BLaER1 treated with 17β-estradiol and CSF1 and Interleukin-3, amounts not matched to agents 10 nM and 100 nM (cell line): ENCODE measurements around the gene MAX.

Experiments
- H3K27ac ChIP-seq, 11 experiments: shearing (Covaris generic); formaldehyde crosslinking; 2 replicates each; pipeline ENCODE4 v1.8.1; 2022
- H3K27me3 ChIP-seq, 11 experiments: shearing (Covaris generic); formaldehyde crosslinking; 2 replicates each; pipeline ENCODE4 v1.8.1; 2022
- H3K36me3 ChIP-seq, 11 experiments: shearing (Covaris generic); formaldehyde crosslinking; 2 replicates each; pipeline ENCODE4 v1.8.1; 2022
- H3K4me1 ChIP-seq, 10 experiments: shearing (Covaris generic); formaldehyde crosslinking; 2 replicates each; pipeline ENCODE4 v1.8.1; 2022
- H3K4me2 ChIP-seq, 11 experiments: shearing (Covaris generic); formaldehyde crosslinking; 2 replicates each; pipeline ENCODE4 v1.8.1; 2022
- H3K4me3 ChIP-seq, 10 experiments: shearing (Covaris generic); formaldehyde crosslinking; 2 replicates each; pipeline ENCODE4 v1.8.1; 2022
- H3K9ac ChIP-seq, 11 experiments: shearing (Covaris generic); formaldehyde crosslinking; 2 replicates each; pipeline ENCODE4 v1.8.1; 2022
- H3K9me3 ChIP-seq, 11 experiments: shearing (Covaris generic); formaldehyde crosslinking; replicated peaks in 1 of 11; 2 replicates each; pipeline ENCODE4 v1.8.1; 2022
- H4K20me1 ChIP-seq, 11 experiments: shearing (Covaris generic); formaldehyde crosslinking; 2 replicates each; pipeline ENCODE4 v1.8.1; 2022
- Cebpa-rat ChIP-seq, 11 experiments: shearing (Covaris generic); IDR thresholded peaks; 2 replicates each; pipeline ENCODE4 v1.8.1; 2022

MAX gene

DNA sequence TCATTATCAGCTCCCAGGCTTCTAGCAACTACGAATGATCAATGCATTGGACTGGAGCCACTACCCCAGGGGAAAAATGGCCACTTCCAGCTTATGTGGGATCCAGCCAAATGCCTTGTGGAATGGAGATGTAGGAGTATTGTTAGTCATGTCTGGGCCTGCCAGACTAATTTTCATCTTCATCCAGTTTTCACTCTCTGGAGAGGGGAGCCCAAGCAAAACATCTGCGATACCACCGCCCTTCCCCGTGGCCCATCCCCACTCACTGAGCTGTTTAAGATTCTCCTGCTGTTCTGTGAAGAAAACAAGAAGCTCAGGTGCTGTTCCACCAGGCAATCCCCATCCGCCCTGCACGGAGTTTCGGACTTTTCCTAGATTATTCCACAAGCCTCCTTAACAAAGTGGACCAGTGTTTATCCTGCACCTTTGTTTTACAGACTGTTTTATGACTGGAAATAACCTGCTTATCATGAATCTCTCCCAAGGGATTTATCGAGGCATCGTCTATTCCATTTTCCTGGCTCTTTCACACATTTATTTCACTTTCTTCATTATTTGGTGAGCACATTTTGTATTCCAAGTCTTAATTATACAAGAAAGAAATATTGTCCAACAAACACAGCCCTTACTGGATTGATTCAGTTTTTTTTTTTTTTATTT lies 35.5 kb upstream of the MAX start:
- H3K36me3 ChIP-seq: no peaks in the 10 kb centered on the region
- no peaks in the 10 kb centered on the region for H3K9me3 ChIP-seq
- H3K4me2 ChIP-seq: no peak overlapping the region
- no peaks in the 10 kb centered on the region for H4K20me1 ChIP-seq
- H3K4me3 ChIP-seq: no peak overlapping the region
- peaks cover 0 to 4% (median 0%) of the 10 kb centered on the region in 10 experiments; a peak in 1 of 20 replicates for H3K4me1 ChIP-seq
- no peaks in the 10 kb centered on the region for H3K27me3 ChIP-seq
- H3K27ac ChIP-seq: no peak overlapping the region
- no peak overlapping the region for H3K9ac ChIP-seq
- TF ChIP-seq Cebpa-rat (IDR thresholded peaks at IDR 0.05): no peak

DNA sequence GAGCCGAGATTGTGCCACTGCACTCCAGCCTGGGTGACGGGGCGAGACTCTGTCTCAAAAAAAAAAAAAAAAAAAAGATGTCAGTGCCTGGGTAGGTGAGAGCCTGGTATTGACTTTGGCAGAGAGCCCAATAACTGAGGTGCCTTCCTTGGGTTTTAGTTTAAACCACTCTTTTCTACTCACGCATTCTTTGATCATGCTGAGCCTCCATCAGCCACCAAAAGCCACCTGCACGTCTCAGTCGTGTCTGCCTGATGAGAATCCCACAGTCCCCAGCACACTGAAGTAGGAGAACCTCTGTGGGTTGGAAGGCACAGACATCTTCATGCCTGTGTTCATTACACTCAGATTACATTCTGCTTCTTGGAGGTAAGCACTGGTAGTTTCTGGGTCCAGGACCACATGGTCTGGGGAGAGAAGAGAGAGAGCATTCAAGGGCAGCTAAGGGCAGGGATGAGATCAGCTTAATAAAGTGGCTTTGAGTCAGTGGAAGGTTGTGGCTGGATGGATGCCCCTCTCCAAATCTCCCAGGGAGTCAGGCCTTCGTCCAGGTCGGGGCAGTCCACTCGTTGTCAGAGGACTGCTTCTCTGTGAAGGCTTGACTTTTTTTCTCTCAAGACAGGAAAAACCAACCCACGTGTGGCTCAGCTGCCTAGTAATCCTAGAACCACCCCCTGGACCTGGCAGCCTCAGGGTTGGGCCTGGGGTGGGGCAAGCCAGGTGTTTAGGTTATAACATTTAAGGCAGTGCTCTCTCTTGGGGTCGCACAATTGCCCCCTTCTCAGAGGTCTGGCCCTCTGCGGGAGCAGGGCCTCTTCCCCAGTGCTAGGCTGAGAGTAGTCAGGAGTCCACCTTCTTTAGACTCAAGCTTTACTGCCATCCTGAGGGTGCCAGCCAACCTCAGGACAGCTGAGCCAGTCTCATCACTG lies 32.6 kb upstream of the MAX start:
- Histone ChIP-seq H3K27ac (no peak overlapping the region), H3K9me3 (no peaks in the 10 kb centered on the region), H3K36me3 (no peaks in the 10 kb centered on the region), H3K27me3 (no peaks in the 10 kb centered on the region), H3K4me1 (no peaks in the 10 kb centered on the region), H3K4me2 (no peak overlapping the region), H3K9ac (no peak overlapping the region), H3K4me3 (no peak overlapping the region), H4K20me1 (no peaks in the 10 kb centered on the region)
- TF ChIP-seq Cebpa-rat (IDR thresholded peaks at IDR 0.05): no peak

DNA sequence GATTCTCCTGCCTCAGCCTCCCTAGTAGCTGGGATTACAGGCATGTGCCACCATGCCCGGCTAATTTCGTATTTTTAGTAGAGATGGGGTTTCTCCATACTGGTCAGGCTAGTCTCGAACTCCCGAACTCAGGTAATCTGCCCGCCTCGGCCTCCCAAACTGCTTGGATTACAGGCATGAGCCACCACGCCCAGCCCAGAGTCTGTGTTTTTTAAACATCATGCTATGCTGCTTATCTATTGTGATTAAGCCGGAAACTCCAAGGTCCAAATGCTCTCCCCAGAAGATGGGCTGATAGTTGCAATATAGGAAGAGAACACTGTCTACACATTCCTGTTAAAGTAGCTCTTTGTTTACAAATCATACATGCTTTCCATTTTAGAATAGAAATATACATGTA lies 30.5 kb upstream of the MAX start:
- Histone ChIP-seq H3K27me3 (no peaks in the 10 kb centered on the region), H3K27ac (no peak overlapping the region), H3K4me2 (no peak overlapping the region), H3K4me1 (no peaks in the 10 kb centered on the region), H3K4me3 (no peak overlapping the region), H4K20me1 (no peaks in the 10 kb centered on the region), H3K9ac (no peak overlapping the region), H3K9me3 (no peaks in the 10 kb centered on the region), H3K36me3 (no peaks in the 10 kb centered on the region)
- no peak for TF ChIP-seq Cebpa-rat (IDR thresholded peaks at IDR 0.05)

DNA sequence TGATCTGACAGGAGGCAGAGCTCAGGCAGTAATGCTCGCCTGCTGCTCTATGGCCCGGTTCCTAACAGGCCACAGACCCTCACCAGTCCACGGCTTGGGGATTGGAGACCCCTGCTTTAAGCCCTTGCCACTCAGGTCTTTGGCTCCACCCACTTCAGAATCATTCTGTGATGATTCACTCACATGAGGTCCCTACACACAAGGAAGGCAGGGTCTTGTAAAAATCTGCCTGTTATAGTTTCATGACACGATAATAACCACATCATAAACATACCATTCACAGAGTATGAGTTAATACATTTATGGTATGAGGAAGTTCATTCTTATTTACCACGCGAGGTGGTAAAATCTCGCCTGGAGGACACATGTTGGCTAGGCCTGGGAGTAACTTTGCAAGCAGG lies 29.0 kb upstream of the MAX start:
- Histone ChIP-seq H3K4me3 (no peak overlapping the region), H3K27me3 (no peaks in the 10 kb centered on the region), H3K9ac (no peak overlapping the region), H3K36me3 (no peaks in the 10 kb centered on the region), H4K20me1 (no peaks in the 10 kb centered on the region), H3K9me3 (no peaks in the 10 kb centered on the region), H3K4me1 (no peaks in the 10 kb centered on the region), H3K27ac (no peak overlapping the region), H3K4me2 (no peak overlapping the region)
- no peak for TF ChIP-seq Cebpa-rat (IDR thresholded peaks at IDR 0.05)

DNA sequence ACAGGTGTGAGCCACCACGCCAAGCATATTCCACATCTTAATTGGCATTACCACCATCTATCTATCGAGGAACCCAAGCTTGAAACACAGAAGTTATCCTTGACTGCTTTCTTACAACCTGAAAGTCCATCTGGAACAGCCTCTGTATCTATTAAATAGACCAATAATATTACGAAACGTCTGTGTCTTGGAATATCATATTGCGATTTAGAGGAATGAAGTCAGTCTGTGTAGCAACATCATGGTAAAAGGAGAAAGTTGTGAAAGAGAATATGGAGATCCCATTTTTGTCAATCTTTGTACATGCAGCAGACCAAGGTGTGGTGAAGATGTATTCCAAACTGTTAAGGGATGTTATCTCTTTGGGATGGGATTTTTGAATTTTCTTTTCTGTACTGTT lies 25.8 kb upstream of the MAX start:
- no peaks in the 10 kb centered on the region for H3K4me1 ChIP-seq
- no peak overlapping the region for H3K4me2 ChIP-seq
- no peak for TF ChIP-seq Cebpa-rat (IDR thresholded peaks at IDR 0.05)
- no peaks in the 10 kb centered on the region for H4K20me1 ChIP-seq
- no peak overlapping the region for H3K27ac ChIP-seq
- H3K36me3 ChIP-seq: no peaks in the 10 kb centered on the region
- H3K4me3 ChIP-seq: no peak overlapping the region
- no peak overlapping the region for H3K9ac ChIP-seq
- H3K9me3 ChIP-seq: no peaks in the 10 kb centered on the region
- H3K27me3 ChIP-seq: no peaks in the 10 kb centered on the region

DNA sequence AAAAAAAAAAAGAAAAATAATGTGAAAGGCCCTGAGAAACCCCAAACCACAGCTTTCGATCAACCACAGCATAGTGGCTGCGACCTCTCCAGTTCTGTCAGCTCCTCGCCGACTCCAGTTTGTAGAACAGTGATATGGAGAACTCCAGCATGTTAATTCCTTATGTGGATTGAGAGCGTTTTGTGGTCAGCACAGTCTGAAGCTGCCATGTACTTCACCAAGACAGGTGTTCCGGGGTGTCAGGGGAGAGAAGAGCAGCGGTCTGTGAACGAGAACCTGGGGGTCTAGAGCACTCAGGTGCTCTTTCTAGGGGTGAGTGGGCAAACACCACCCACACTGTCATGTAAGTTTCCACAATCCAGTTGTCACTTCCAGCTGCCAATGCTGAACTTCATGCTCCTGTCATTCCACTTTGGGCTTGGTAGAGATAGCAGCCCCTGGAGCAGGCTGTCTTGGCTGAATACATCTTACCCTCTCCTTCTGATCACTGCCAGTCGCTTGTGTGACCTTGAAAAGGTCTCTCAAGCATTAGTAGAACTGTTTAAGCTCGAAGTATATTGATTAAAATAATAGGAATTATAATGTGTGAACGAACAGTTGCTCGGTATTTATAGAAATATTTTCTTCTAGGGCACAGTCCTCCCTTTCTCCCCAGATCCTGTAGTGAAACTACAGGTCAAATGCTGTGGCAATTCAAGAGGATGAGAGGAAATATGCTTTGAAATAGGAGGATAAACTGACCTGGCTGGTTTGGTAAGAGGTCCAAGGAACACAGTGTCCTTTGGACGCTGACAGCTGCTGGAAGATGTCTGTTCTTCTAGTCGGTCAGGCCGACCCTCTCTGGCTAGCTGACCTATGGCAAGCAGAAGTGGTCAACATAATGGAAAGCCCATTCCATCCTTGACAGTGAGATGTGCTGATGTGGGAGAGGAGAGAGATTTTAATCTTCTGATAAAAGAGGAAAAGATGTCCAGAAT lies 15.7 kb upstream of the MAX start:
- Histone ChIP-seq H4K20me1 (no peaks in the 10 kb centered on the region), H3K4me1 (peaks cover 0 to 27% (median 7%) of the 10 kb centered on the region in 10 experiments; a peak in 11 of 20 replicates), H3K27me3 (no peaks in the 10 kb centered on the region), H3K27ac (no peak overlapping the region), H3K9ac (no peak overlapping the region), H3K36me3 (no peaks in the 10 kb centered on the region), H3K9me3 (peaks cover 13 to 33% (median 24%) of the 10 kb centered on the region in 11 experiments; a peak in 20 of 22 replicates), H3K4me3 (no peak overlapping the region), H3K4me2 (peak overlapping the region in 4 of 11 experiments; percentile 1 to 53 (median 36); a peak in 8 of 22 replicates)
- TF ChIP-seq Cebpa-rat (IDR thresholded peaks at IDR 0.05): no peak

DNA sequence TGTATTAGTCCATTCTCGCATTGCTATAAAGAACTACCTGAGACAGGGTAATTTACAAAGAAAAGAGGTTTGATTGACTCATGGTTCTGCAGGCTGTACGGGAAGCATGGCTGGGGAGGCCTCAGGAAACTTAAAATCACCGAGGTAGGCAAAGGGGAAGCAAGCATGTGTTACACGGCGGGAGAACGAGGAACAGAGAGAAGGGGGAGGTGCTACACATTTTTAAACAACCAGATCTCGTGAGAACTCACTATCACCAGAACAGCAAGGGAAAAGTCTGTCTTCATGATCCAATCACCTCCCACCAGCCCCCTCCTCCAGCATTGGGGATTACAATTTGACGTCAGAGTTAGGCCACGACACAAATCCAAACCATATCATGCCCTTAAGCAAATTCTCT lies 13.3 kb upstream of the MAX start:
- Histone ChIP-seq H3K27ac (no peak overlapping the region), H3K36me3 (no peaks in the 10 kb centered on the region), H3K4me3 (no peak overlapping the region), H3K4me1 (peaks cover 0 to 44% (median 19%) of the 10 kb centered on the region in 10 experiments; a peak in 14 of 20 replicates), H3K9ac (no peak overlapping the region), H3K27me3 (no peaks in the 10 kb centered on the region), H3K4me2 (no peak overlapping the region; a peak in 1 of 22 replicates), H3K9me3 (peaks cover 0 to 19% (median 14%) of the 10 kb centered on the region in 11 experiments; a peak in 15 of 22 replicates), H4K20me1 (no peaks in the 10 kb centered on the region)
- TF ChIP-seq Cebpa-rat (IDR thresholded peaks at IDR 0.05): no peak

DNA sequence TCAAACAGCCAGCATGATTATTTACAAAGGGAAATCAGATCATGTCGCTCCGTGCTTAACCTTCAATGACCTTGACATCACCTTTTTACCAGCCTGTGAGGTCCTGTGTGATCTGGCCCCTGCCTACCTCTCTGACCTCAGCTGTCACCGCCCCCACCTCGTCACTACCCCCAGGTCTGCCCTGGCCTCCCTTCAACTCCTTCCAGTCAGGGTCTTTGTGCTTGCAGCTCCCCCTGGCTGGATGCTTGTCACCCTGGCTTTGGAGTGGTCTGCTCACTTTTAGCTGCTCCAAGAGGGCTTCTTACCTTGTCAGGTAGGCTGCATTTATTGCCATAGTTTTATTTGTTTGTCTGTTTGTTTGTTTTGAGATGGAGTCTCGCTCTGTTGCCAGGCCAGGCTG lies 8.2 kb upstream of the MAX start:
- no peaks in the 10 kb centered on the region for H4K20me1 ChIP-seq
- TF ChIP-seq Cebpa-rat (IDR thresholded peaks at IDR 0.05): no peak

More for the DNA sequence above, 8.2 kb upstream of the MAX start:
- H3K27me3 ChIP-seq: no peaks in the 10 kb centered on the region
- H3K36me3 ChIP-seq: no peaks in the 10 kb centered on the region
- H3K4me1 ChIP-seq: peaks cover 9 to 81% (median 59%) of the 10 kb centered on the region in 10 experiments
- H3K27ac ChIP-seq: peak overlapping the region in 6 of 11 experiments; percentile 10 to 61 (median 34); a peak in 7 of 22 replicates
- H3K4me2 ChIP-seq: peak overlapping the region in 9 of 11 experiments; percentile 2 to 81 (median 72); a peak in 15 of 22 replicates
- peaks cover 0 to 15% (median 10%) of the 10 kb centered on the region in 11 experiments; a peak in 15 of 22 replicates for H3K9me3 ChIP-seq
- H3K9ac ChIP-seq: 0 out of 22 replicates have a peak overlapping the region, but pooled peaks of 3 of the 11 experiments have one; percentile 7 to 25 (median 20)
- H3K4me3 ChIP-seq: 0 out of 20 replicates have a peak overlapping the region, but pooled peaks of 1 of the 10 experiments have one; percentile 16
